Measurements from ENCODE around the gene RUFY3.

DNA sequence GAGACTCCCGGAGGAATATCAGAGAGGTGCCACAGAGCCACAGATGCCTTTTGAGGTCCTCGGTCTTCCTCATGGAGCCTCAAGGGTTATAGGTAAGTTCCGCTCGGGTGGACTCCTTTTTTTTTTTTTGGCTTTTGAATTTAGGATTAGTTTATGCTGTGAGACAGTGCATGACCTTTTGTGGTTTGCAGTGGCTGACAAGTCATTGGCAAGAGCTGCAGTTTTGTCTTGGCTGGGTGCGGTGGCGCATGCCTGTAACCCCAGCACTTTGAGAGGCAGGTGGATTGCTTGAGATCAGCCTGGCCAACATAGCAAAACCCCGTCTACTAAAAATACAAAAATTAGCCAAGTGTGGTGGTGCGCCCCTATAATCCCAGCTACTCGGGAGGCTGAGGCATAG, 122.4 kb downstream of the RUFY3 start:
- TF ChIP-seq, protein P1, sequence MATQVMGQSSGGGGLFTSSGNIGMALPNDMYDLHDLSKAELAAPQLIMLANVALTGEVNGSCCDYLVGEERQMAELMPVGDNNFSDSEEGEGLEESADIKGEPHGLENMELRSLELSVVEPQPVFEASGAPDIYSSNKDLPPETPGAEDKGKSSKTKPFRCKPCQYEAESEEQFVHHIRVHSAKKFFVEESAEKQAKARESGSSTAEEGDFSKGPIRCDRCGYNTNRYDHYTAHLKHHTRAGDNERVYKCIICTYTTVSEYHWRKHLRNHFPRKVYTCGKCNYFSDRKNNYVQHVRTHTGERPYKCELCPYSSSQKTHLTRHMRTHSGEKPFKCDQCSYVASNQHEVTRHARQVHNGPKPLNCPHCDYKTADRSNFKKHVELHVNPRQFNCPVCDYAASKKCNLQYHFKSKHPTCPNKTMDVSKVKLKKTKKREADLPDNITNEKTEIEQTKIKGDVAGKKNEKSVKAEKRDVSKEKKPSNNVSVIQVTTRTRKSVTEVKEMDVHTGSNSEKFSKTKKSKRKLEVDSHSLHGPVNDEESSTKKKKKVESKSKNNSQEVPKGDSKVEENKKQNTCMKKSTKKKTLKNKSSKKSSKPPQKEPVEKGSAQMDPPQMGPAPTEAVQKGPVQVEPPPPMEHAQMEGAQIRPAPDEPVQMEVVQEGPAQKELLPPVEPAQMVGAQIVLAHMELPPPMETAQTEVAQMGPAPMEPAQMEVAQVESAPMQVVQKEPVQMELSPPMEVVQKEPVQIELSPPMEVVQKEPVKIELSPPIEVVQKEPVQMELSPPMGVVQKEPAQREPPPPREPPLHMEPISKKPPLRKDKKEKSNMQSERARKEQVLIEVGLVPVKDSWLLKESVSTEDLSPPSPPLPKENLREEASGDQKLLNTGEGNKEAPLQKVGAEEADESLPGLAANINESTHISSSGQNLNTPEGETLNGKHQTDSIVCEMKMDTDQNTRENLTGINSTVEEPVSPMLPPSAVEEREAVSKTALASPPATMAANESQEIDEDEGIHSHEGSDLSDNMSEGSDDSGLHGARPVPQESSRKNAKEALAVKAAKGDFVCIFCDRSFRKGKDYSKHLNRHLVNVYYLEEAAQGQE (IDR thresholded peaks at IDR 0.05; ENCODE audit: insufficient replicate concordance, low read depth): no peak
- TF ChIP-seq, protein P2, sequence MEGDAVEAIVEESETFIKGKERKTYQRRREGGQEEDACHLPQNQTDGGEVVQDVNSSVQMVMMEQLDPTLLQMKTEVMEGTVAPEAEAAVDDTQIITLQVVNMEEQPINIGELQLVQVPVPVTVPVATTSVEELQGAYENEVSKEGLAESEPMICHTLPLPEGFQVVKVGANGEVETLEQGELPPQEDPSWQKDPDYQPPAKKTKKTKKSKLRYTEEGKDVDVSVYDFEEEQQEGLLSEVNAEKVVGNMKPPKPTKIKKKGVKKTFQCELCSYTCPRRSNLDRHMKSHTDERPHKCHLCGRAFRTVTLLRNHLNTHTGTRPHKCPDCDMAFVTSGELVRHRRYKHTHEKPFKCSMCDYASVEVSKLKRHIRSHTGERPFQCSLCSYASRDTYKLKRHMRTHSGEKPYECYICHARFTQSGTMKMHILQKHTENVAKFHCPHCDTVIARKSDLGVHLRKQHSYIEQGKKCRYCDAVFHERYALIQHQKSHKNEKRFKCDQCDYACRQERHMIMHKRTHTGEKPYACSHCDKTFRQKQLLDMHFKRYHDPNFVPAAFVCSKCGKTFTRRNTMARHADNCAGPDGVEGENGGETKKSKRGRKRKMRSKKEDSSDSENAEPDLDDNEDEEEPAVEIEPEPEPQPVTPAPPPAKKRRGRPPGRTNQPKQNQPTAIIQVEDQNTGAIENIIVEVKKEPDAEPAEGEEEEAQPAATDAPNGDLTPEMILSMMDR (IDR thresholded peaks at IDR 0.05; ENCODE audit: insufficient read depth, low read length): no peak
- no peak for TF ChIP-seq POLR2AphosphoS5 (IDR thresholded peaks at IDR 0.05; ENCODE audit: low read depth)
